Small intestine (tissue), 7 donors: ENCODE results near the gene P2RY6. TPM values are rescaled to one million over a fixed set of nuclear protein-coding genes. Genes with fewer than 3 reads are reported as not detected.
A peak's percentile ranks its signal among the peaks of the same experiment; 100 is the strongest.

ENCODE experiments used
- DNase-seq, 2 donors: peaks; one replicate each; pipeline versions ENCODE4 v3.0.0 to v3.0.0-alpha.2; 2013
- FAIRE-seq: peaks from 2 replicates; lab custom pipeline; 2012; peaks lifted over from hg19 to GRCh38; lab: Jason Lieb, UNC
- H3K27ac ChIP-seq, 3 donors: one replicate each; pipeline ENCODE4 v1.5.1; 2013; ENCODE audit warnings: low read length in 2 of 3, mild to moderate bottlenecking in 2 of 3, control low read depth in 1 of 3, inconsistent platforms in 1 of 3, low read depth in 1 of 3, moderate library complexity in 1 of 3
- H3K27me3 ChIP-seq, 3 donors: one replicate each; pipeline ENCODE4 v1.6.1; 2013; ENCODE audit warnings: low read length in 3 of 3, inconsistent platforms in 1 of 3; ENCODE audit not compliant: control insufficient read depth in 3 of 3, insufficient read depth in 3 of 3
- H3K36me3 ChIP-seq, 3 donors: one replicate each; pipeline ENCODE4 v1.6.1; 2013; ENCODE audit warnings: low read length in 3 of 3, inconsistent platforms in 1 of 3, low read depth in 1 of 3, mild to moderate bottlenecking in 1 of 3, moderate library complexity in 1 of 3; ENCODE audit not compliant: control insufficient read depth in 3 of 3, insufficient read depth in 2 of 3
- H3K4me1 ChIP-seq, 3 donors: one replicate each; pipeline ENCODE4 v1.6.1; 2013; ENCODE audit warnings: low read length in 2 of 3, inconsistent platforms in 1 of 3, low read depth in 1 of 3, mild to moderate bottlenecking in 1 of 3, moderate library complexity in 1 of 3; ENCODE audit not compliant: control insufficient read depth in 3 of 3, insufficient read depth in 2 of 3
- H3K4me3 ChIP-seq, 3 donors: one replicate each; pipeline ENCODE4 v1.5.1; 2013; ENCODE audit warnings: low read length in 3 of 3, control low read depth in 1 of 3, inconsistent platforms in 1 of 3, low read depth in 1 of 3, mild to moderate bottlenecking in 1 of 3, moderate library complexity in 1 of 3
- H3K9me3 ChIP-seq, 2 donors: one replicate each; pipeline ENCODE4 v1.6.1; 2013; ENCODE audit warnings: low read depth in 1 of 2, low read length in 1 of 2; ENCODE audit not compliant: control insufficient read depth in 2 of 2, insufficient read depth in 1 of 2
- WGBS, 3 donors: extraction: QIAGEN DNeasy Blood & Tissue Kit; methylation state at CpG; one replicate each; pipeline ENCODE4 v1.1.7; 2013; 5-methylcytosine and 5-hydroxymethylcytosine counted together
- polyA plus RNA-seq, 4 donors: library from polyadenylated mRNA; stranded (reverse) in 3 of 4; unstranded in 1 of 4; fragments of 200-250 nt in 3 of 4; fragments of 120-200 nt in 1 of 4; gene quantifications; one replicate each; pipeline versions ENCODE4 v1.2.1 to v1.2.3, GENCODE V29; 2013
- donor health status: healthy with polysubstance abuse.
- donor health status: control.
- donor health status: control.
- donor health status: Bipolar disorder and iron deficiency.
- donor health status: healthy.

P2RY6 gene
- polyA plus RNA-seq, 4 donors = 0.67 to 46.0 (median 3.1) TPM

- H3K4me1 ChIP-seq = peaks cover 0 to 50% (median 0%) of the 10 kb centered on the region in 3 donors
- H3K9me3 ChIP-seq = no peaks in the 10 kb centered on the region
- WGBS, 3 donors = 0 to 1% (median 1%) methylated on average over 75 to 105 of the region's 105 CpGs
- DNase-seq (peak in 1 of 2 donors; percentile 85), FAIRE-seq (no peak)
- H3K27ac ChIP-seq = peak within 1 kb of the TSS; percentile 13 to 99 (median 95)
- peaks cover 0 to 31% (median 0%) of the 10 kb centered on the region in 3 donors for H3K36me3 ChIP-seq
- no peaks in the 10 kb centered on the region for H3K27me3 ChIP-seq
- H3K4me3 ChIP-seq = peak within 1 kb of the TSS; percentile 52 to 72 (median 60)
These were observed 36.1 kb downstream of the P2RY6 start, which contains the start of gene ARHGEF17 for GRCh38 chr11:73308003-73308960. TSS of gene ARHGEF17 (plus strand) at chr11:73308276. CDS start at chr11:73308639, 363 bp downstream.

- Histone ChIP-seq H3K27me3 (no peaks in the 10 kb centered on the region), H3K36me3 (peaks cover 0 to 41% (median 0%) of the 10 kb centered on the region in 3 donors), H3K27ac (peak overlapping the region; percentile 26 to 99 (median 95)), H3K4me3 (peak overlapping the region; percentile 52 to 72 (median 60)), H3K9me3 (no peaks in the 10 kb centered on the region), H3K4me1 (peaks cover 0 to 60% (median 4%) of the 10 kb centered on the region in 3 donors)
- 5 to 12% (median 7%) methylated on average over 67 to 78 of the region's 78 CpGs for WGBS, 3 donors
- no peak for FAIRE-seq
- DNase-seq = peak; percentile 52 to 87
These were observed 37.1 kb downstream of the P2RY6 start for GRCh38 chr11:73308961-73309919.

GRCh38 chr11:73310076-73310475, 37.9 kb downstream of the P2RY6 start:
- no peak for FAIRE-seq
- Histone ChIP-seq H3K9me3 (no peaks in the 10 kb centered on the region), H3K27ac (peak overlapping the region; percentile 26 to 99 (median 59)), H3K36me3 (peaks cover 0 to 49% (median 0%) of the 10 kb centered on the region in 3 donors), H3K27me3 (no peaks in the 10 kb centered on the region), H3K4me3 (peak overlapping the region in 1 of 3 donors; percentile 72), H3K4me1 (peaks cover 0 to 68% (median 4%) of the 10 kb centered on the region in 3 donors)
- DNase-seq = no peak
- 77 to 93% (median 93%) methylated on average over 16 of the region's 16 CpGs for WGBS, 3 donors

- Histone ChIP-seq H3K9me3 (no peaks in the 10 kb centered on the region), H3K36me3 (peaks cover 0 to 56% (median 0%) of the 10 kb centered on the region in 3 donors), H3K4me3 (peak overlapping the region in 1 of 3 donors; percentile 72), H3K4me1 (peaks cover 0 to 74% (median 4%) of the 10 kb centered on the region in 3 donors), H3K27me3 (no peaks in the 10 kb centered on the region), H3K27ac (peak overlapping the region in 1 of 3 donors; percentile 59)
- no peak for FAIRE-seq
- WGBS, 3 donors = 74 to 88% (median 84%) methylated on average over 22 of the region's 22 CpGs
- DNase-seq = no peak
These were observed 38.7 kb downstream of the P2RY6 start for GRCh38 chr11:73310661-73311393.

GRCh38 chr11:73311394-73311869, 39.3 kb downstream of the P2RY6 start:
- peaks cover 0 to 77% (median 4%) of the 10 kb centered on the region in 3 donors for H3K4me1 ChIP-seq

GRCh38 chr11:73312036-73312435, 39.9 kb downstream of the P2RY6 start:
- no peak for FAIRE-seq
- no peak for DNase-seq
- WGBS, 3 donors = 55 to 72% (median 69%) methylated on average over 2 of the region's 2 CpGs
- Histone ChIP-seq H3K9me3 (no peaks in the 10 kb centered on the region), H3K4me3 (peak overlapping the region in 1 of 3 donors; percentile 72), H3K27me3 (no peaks in the 10 kb centered on the region), H3K36me3 (peaks cover 0 to 65% (median 0%) of the 10 kb centered on the region in 3 donors), H3K4me1 (peaks cover 0 to 77% (median 4%) of the 10 kb centered on the region in 3 donors), H3K27ac (peak overlapping the region in 2 of 3 donors; percentile 45 to 74)

More at GRCh38 chr11:73311394-73311869, 39.3 kb downstream of the P2RY6 start:
- no peak for FAIRE-seq
- no peaks in the 10 kb centered on the region for H3K27me3 ChIP-seq
- 68 to 84% (median 77%) methylated on average over 17 to 18 of the region's 18 CpGs for WGBS, 3 donors
- no peak for DNase-seq
- H3K27ac ChIP-seq = peak overlapping the region in 1 of 3 donors; percentile 2
- peak overlapping the region in 1 of 3 donors; percentile 72 for H3K4me3 ChIP-seq
- H3K36me3 ChIP-seq = peaks cover 0 to 59% (median 0%) of the 10 kb centered on the region in 3 donors
- no peaks in the 10 kb centered on the region for H3K9me3 ChIP-seq

- Histone ChIP-seq H3K36me3 (peaks cover 0 to 74% (median 0%) of the 10 kb centered on the region in 3 donors), H3K9me3 (no peaks in the 10 kb centered on the region), H3K4me1 (peaks cover 0 to 84% (median 8%) of the 10 kb centered on the region in 3 donors), H3K27ac (peak overlapping the region in 2 of 3 donors; percentile 32 to 74), H3K27me3 (no peaks in the 10 kb centered on the region), H3K4me3 (peak overlapping the region in 1 of 3 donors; percentile 72)
- 69 to 87% (median 80%) methylated on average over 6 of the region's 6 CpGs for WGBS, 3 donors
- FAIRE-seq = no peak
- no peak for DNase-seq
These were observed 40.8 kb downstream of the P2RY6 start for GRCh38 chr11:73312851-73313327.
